Ishikawa (cell line): Measurements from ENCODE around the gene SLC25A18.

ENCODE experiments used
- CEBPB ChIP-seq: IDR thresholded peaks from 2 replicates; pipeline ENCODE4 v1.6.1; 2012
- CREB1 ChIP-seq: IDR thresholded peaks from 2 replicates; pipeline ENCODE4 v1.6.1; 2012; ENCODE audit warnings: low read depth
- EP300 ChIP-seq: IDR thresholded peaks from 2 replicates; pipeline ENCODE4 v1.6.1; 2012; ENCODE audit warnings: borderline replicate concordance
- NFIC ChIP-seq: IDR thresholded peaks from 2 replicates; pipeline ENCODE4 v1.6.1; 2012
- RAD21 ChIP-seq: IDR thresholded peaks from 2 replicates; pipeline ENCODE4 v1.6.1; 2012; ENCODE audit warnings: low read depth
- TAF1 ChIP-seq: IDR thresholded peaks from 2 replicates; pipeline ENCODE4 v1.6.1; 2012; ENCODE audit warnings: low read depth, mild to moderate bottlenecking
- TCF12 ChIP-seq: IDR thresholded peaks from 2 replicates; pipeline ENCODE4 v1.6.1; 2012; ENCODE audit warnings: low read depth
- TEAD4 ChIP-seq: IDR thresholded peaks from 2 replicates; pipeline ENCODE4 v1.6.1; 2012
- USF1 ChIP-seq: IDR thresholded peaks from 2 replicates; pipeline ENCODE4 v1.6.1; 2012
- ZBTB7A ChIP-seq: IDR thresholded peaks from 2 replicates; pipeline ENCODE4 v1.6.1; 2012; ENCODE audit warnings: low read depth
- TF ChIP-seq, protein P1 (sequence below): IDR thresholded peaks from 2 replicates; pipeline ENCODE4 v1.6.1; 2012
- TF ChIP-seq, protein P2 (sequence below): IDR thresholded peaks from 2 replicates; pipeline ENCODE4 v1.6.1; 2012; ENCODE audit warnings: low read depth, mild to moderate bottlenecking

DNA sequence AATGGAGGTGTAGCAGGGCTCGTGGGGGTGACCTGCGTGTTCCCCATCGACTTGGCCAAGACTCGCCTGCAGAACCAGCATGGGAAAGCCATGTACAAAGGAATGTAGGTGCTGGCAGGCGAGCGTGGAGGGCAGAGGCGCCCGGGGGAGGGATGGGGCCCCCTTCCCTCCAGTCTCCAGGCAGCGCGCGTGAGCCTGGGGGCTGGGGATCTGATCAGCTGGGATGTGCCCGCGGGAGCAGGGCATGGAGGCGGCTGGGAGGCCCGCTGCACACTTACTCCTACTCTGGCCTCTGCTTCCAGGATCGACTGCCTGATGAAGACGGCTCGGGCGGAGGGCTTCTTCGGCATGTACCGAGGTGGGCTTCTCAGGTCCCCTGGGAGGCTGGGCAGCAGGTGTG is 17.8 kb downstream of the SLC25A18 start:
- TF ChIP-seq RAD21 = no peak
- TF ChIP-seq, protein P1, sequence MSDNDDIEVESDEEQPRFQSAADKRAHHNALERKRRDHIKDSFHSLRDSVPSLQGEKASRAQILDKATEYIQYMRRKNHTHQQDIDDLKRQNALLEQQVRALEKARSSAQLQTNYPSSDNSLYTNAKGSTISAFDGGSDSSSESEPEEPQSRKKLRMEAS = no peak
- no peak for TF ChIP-seq TAF1
- no peak for TF ChIP-seq USF1
- TF ChIP-seq NFIC = no peak
- TF ChIP-seq EP300 = no peak
- TF ChIP-seq, protein P2, sequence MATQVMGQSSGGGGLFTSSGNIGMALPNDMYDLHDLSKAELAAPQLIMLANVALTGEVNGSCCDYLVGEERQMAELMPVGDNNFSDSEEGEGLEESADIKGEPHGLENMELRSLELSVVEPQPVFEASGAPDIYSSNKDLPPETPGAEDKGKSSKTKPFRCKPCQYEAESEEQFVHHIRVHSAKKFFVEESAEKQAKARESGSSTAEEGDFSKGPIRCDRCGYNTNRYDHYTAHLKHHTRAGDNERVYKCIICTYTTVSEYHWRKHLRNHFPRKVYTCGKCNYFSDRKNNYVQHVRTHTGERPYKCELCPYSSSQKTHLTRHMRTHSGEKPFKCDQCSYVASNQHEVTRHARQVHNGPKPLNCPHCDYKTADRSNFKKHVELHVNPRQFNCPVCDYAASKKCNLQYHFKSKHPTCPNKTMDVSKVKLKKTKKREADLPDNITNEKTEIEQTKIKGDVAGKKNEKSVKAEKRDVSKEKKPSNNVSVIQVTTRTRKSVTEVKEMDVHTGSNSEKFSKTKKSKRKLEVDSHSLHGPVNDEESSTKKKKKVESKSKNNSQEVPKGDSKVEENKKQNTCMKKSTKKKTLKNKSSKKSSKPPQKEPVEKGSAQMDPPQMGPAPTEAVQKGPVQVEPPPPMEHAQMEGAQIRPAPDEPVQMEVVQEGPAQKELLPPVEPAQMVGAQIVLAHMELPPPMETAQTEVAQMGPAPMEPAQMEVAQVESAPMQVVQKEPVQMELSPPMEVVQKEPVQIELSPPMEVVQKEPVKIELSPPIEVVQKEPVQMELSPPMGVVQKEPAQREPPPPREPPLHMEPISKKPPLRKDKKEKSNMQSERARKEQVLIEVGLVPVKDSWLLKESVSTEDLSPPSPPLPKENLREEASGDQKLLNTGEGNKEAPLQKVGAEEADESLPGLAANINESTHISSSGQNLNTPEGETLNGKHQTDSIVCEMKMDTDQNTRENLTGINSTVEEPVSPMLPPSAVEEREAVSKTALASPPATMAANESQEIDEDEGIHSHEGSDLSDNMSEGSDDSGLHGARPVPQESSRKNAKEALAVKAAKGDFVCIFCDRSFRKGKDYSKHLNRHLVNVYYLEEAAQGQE = no peak
- TF ChIP-seq CEBPB = no peak
- no peak for TF ChIP-seq CREB1
- no peak for TF ChIP-seq TCF12
- TF ChIP-seq TEAD4 = no peak
- no peak for TF ChIP-seq ZBTB7A
